T1000 (cell line): ENCODE results near the gene SCFD2.
A peak's percentile ranks its signal among the peaks of the same experiment; 100 is the strongest.
"Not testable (repeated sequence)": the region's sequence is repeated elsewhere in the genome, so short reads cannot be mapped to it uniquely, and the experiment has no call there.

Experiments
- DNase-seq: peaks from one replicate; lab custom pipeline; 2025; ENCODE audit warnings: mixed read lengths; lab: John Stamatoyannopoulos, UW

Gene SCFD2

GRCh38 chr4:53139256-53139655 is 226.6 kb downstream of the SCFD2 start:
- DNase-seq, result not testable (repeated sequence)

GRCh38 chr4:53137468-53137867 is 228.4 kb downstream of the SCFD2 start:
- DNase-seq, result no peak

GRCh38 chr4:53136954-53137353 is 228.9 kb downstream of the SCFD2 start:
- DNase-seq, result no peak

- no peak for DNase-seq
These were observed 233.5 kb downstream of the SCFD2 start for GRCh38 chr4:53132132-53132891.

- no peak for DNase-seq
These were observed 234.3 kb downstream of the SCFD2 start for GRCh38 chr4:53131562-53131925.

- DNase-seq, result no peak
These were observed 234.8 kb downstream of the SCFD2 start for GRCh38 chr4:53130896-53131561.

GRCh38 chr4:53128706-53129357 is 237.0 kb downstream of the SCFD2 start:
- no peak for DNase-seq

- no peak for DNase-seq
These were observed 237.6 kb downstream of the SCFD2 start for GRCh38 chr4:53128231-53128630.

GRCh38 chr4:53127365-53127764 is 238.5 kb downstream of the SCFD2 start:
- DNase-seq, result no peak

GRCh38 chr4:53126099-53126498 is 239.8 kb downstream of the SCFD2 start:
- no peak for DNase-seq

GRCh38 chr4:53123819-53124218 is 242.0 kb downstream of the SCFD2 start:
- DNase-seq, result no peak

GRCh38 chr4:53123171-53123570 is 242.7 kb downstream of the SCFD2 start:
- DNase-seq, result no peak

GRCh38 chr4:53122280-53123116 is 243.4 kb downstream of the SCFD2 start:
- DNase-seq, result no peak

GRCh38 chr4:53121264-53121865 is 244.5 kb downstream of the SCFD2 start:
- DNase-seq, result no peak

GRCh38 chr4:53120778-53121177 is 245.1 kb downstream of the SCFD2 start:
- no peak for DNase-seq

- peak; percentile 42 for DNase-seq
These were observed 246.2 kb downstream of the SCFD2 start for GRCh38 chr4:53119680-53120079.

GRCh38 chr4:53118676-53119075 is 247.2 kb downstream of the SCFD2 start:
- no peak for DNase-seq

GRCh38 chr4:53116954-53117353 is 248.9 kb downstream of the SCFD2 start:
- DNase-seq, result no peak

GRCh38 chr4:53113431-53114225 is 252.2 kb downstream of the SCFD2 start:
- no peak for DNase-seq

- DNase-seq, result no peak
These were observed 260.5 kb downstream of the SCFD2 start for GRCh38 chr4:53105313-53105712.

- no peak for DNase-seq
These were observed 262.4 kb downstream of the SCFD2 start for GRCh38 chr4:53103481-53103880.
